HCT116 (cell line): Measurements from ENCODE around the gene ALDH1A2.

Source experiments
- CTCF ChIP-seq, 3 experiments: fragments of 200-600 bp in 1 of 3; sonication (generic) in 1 of 3; IDR thresholded peaks in 2 of 3; conservative IDR thresholded peaks in 1 of 3; 2 replicates each; pipeline ENCODE4 v1.5.1; 2012 to 2017; ENCODE audit warnings: low read depth in 2 of 3, low read length in 2 of 3, antibody characterized with exemption in 1 of 3, borderline replicate concordance in 1 of 3, control low read depth in 1 of 3, mild to moderate bottlenecking in 1 of 3, mixed read lengths in 1 of 3, mixed run types in 1 of 3, moderate library complexity in 1 of 3; ENCODE audit not compliant: insufficient read depth in 1 of 3
- ELF1 ChIP-seq: IDR thresholded peaks from 2 replicates; pipeline ENCODE4 v1.6.1; 2012; ENCODE audit warnings: low read depth, borderline replicate concordance
- EZH2 ChIP-seq: fragments of 200-600 bp; sonication (generic); IDR thresholded peaks from 2 replicates; pipeline ENCODE4 v1.6.1; 2017; ENCODE audit warnings: antibody characterized with exemption, mixed run types
- JUND ChIP-seq: IDR thresholded peaks from 2 replicates; pipeline ENCODE4 v1.6.1; 2012
- POLR2A ChIP-seq: IDR thresholded peaks from 2 replicates; pipeline ENCODE4 v1.7.0; 2011; ENCODE audit warnings: borderline replicate concordance; ENCODE audit not compliant: insufficient read depth, insufficient read length; ENCODE audit errors: extremely low read depth
- SIN3A ChIP-seq: IDR thresholded peaks from 2 replicates; pipeline ENCODE4 v1.6.1; 2012; ENCODE audit warnings: low read depth
- SRF ChIP-seq: IDR thresholded peaks from 2 replicates; pipeline ENCODE4 v1.6.1; 2012; ENCODE audit warnings: low read depth
- TF ChIP-seq, protein P1 (sequence below): IDR thresholded peaks from 2 replicates; pipeline ENCODE4 v1.6.1; 2011; ENCODE audit warnings: mild to moderate bottlenecking, low read length, moderate library complexity; ENCODE audit not compliant: insufficient replicate concordance; ENCODE audit errors: extremely low read depth

GRCh38 chr15:58039079-58040035, 26.2 kb downstream of the ALDH1A2 start:
- TF ChIP-seq POLR2A (no peak), EZH2 (no peak), SIN3A (no peak), JUND (no peak), ELF1 (no peak), CTCF (IDR thresholded peaks at IDR 0.05 in 2 of 3, conservative IDR thresholded peaks at IDR 0.05 in 1 of 3; ENCODE audit: borderline replicate concordance in 1 of 3, insufficient read depth in 1 of 3, low read depth in 2 of 3, low read length in 2 of 3) (no peak), SRF (no peak)
- TF ChIP-seq, protein P1, sequence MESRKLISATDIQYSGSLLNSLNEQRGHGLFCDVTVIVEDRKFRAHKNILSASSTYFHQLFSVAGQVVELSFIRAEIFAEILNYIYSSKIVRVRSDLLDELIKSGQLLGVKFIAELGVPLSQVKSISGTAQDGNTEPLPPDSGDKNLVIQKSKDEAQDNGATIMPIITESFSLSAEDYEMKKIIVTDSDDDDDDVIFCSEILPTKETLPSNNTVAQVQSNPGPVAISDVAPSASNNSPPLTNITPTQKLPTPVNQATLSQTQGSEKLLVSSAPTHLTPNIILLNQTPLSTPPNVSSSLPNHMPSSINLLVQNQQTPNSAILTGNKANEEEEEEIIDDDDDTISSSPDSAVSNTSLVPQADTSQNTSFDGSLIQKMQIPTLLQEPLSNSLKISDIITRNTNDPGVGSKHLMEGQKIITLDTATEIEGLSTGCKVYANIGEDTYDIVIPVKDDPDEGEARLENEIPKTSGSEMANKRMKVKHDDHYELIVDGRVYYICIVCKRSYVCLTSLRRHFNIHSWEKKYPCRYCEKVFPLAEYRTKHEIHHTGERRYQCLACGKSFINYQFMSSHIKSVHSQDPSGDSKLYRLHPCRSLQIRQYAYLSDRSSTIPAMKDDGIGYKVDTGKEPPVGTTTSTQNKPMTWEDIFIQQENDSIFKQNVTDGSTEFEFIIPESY = no peak
